K562 (cell line): ENCODE data around the gene ASPDH. TPM values are rescaled to one million over a fixed set of nuclear protein-coding genes. Genes with fewer than 3 reads are reported as not detected.
"Not testable (repeated sequence)": the region's sequence is repeated elsewhere in the genome, so short reads cannot be mapped to it uniquely, and the experiment has no call there.

Source experiments
- ATAC-seq: fragments of 200-7000 bp; cut with Tn5 transposase; 3 replicates; pipeline ENCODE4 v1.9.1; 2020; ENCODE audit warnings: moderate library complexity
- BruUV-seq: library from RNA; stranded (reverse); fragments of 400-500 nt; replicated peaks from 2 replicates; lab custom pipeline; 2021; lab: Mats Ljungman, UMichigan
- CTCF ChIA-PET: fragments of 300-600 bp; formaldehyde crosslinking; extraction: SDS; loops from one replicate; lab custom pipeline; 2021; ENCODE audit warnings: low intra/inter-chr PET ratio; lab: Yijun Ruan, JAX
- POLR2A ChIA-PET: fragments of 300-600, 350-650 bp; sonication (Branson Sonifier 250); formaldehyde crosslinking; extraction: SDS; loops from one replicate; lab custom pipeline; 2021; ENCODE audit warnings: antibody characterized with exemption, inconsistent platforms; lab: Yijun Ruan, JAX
- DNase-seq, 4 experiments: peaks; one replicate each; pipeline versions ENCODE4 v3.0.0 to v3.0.0-alpha.2; 2011 to 2018; ENCODE audit warnings: low spot score in 3 of 4, mixed read lengths in 3 of 4; ENCODE audit errors: extremely low read depth in 1 of 4
- FAIRE-seq: peaks from 2 replicates; lab custom pipeline; 2011; peaks lifted over from hg19 to GRCh38; lab: Jason Lieb, UNC
- H2AFZ ChIP-seq: 2 replicates; pipeline ENCODE4 v1.6.0; 2011; ENCODE audit warnings: low read depth, low read length, control low read depth, inconsistent platforms
- H3K27ac ChIP-seq: fragments of 200-600 bp; 3 replicates; pipeline ENCODE4 v1.8.0; 2011; ENCODE audit warnings: low read depth, mild to moderate bottlenecking, control low read depth, inconsistent platforms, low read length, moderate library complexity, mixed read lengths; ENCODE audit errors: extremely low read depth
- H3K27me3 ChIP-seq, 2 experiments: fragments of 300-600 bp in 1 of 2; 2 replicates in 1 of 2; 3 replicates in 1 of 2; pipeline versions ENCODE4 v1.6.0 to v1.8.0; 2011; ENCODE audit warnings: inconsistent platforms in 2 of 2, low read length in 2 of 2, mild to moderate bottlenecking in 1 of 2, mixed read lengths in 1 of 2, moderate library complexity in 1 of 2; ENCODE audit not compliant: control insufficient read depth in 2 of 2, insufficient read depth in 2 of 2
- H3K36me3 ChIP-seq: fragments of 300-600 bp; 3 replicates; pipeline ENCODE4 v1.8.0; 2011; ENCODE audit warnings: mild to moderate bottlenecking, low read length, inconsistent platforms; ENCODE audit not compliant: control insufficient read depth, insufficient read depth
- H3K4me1 ChIP-seq, 2 experiments: fragments of 200-600 bp in 1 of 2; replicated peaks in 1 of 2; 2 replicates in 1 of 2; 3 replicates in 1 of 2; pipeline versions ENCODE4 v1.5.1 to v1.8.0; 2011; ENCODE audit warnings: inconsistent platforms in 2 of 2, low read length in 2 of 2, mild to moderate bottlenecking in 1 of 2, mixed read lengths in 1 of 2, moderate library complexity in 1 of 2; ENCODE audit not compliant: control insufficient read depth in 2 of 2, insufficient read depth in 2 of 2
- H3K4me2 ChIP-seq: 2 replicates; pipeline ENCODE4 v1.6.1; 2011; ENCODE audit warnings: low read length, control low read depth, inconsistent platforms, mixed read lengths; ENCODE audit not compliant: insufficient read depth
- H3K4me3 ChIP-seq: fragments of 200-600 bp; sonication (generic), shearing (Covaris generic); 2 replicates; pipeline ENCODE4 v1.5.1; 2016; ENCODE audit warnings: control low read depth, inconsistent platforms
- H3K79me2 ChIP-seq: fragments of 200-600 bp; 3 replicates; pipeline ENCODE4 v1.8.0; 2011; ENCODE audit warnings: low read length, inconsistent platforms; ENCODE audit not compliant: control insufficient read depth, insufficient read depth
- H3K9ac ChIP-seq, 2 experiments: 2 replicates each; pipeline versions ENCODE4 v1.6.0 to v1.6.1; 2011; ENCODE audit warnings: low read depth in 2 of 2, low read length in 2 of 2, control low read depth in 1 of 2, inconsistent platforms in 1 of 2, mild to moderate bottlenecking in 1 of 2, mixed read lengths in 1 of 2; ENCODE audit not compliant: insufficient read depth in 1 of 2
- H3K9me1 ChIP-seq: one replicate; pipeline ENCODE4 v1.6.0; 2011; ENCODE audit warnings: inconsistent platforms, mild to moderate bottlenecking, low read length, moderate library complexity; ENCODE audit not compliant: control insufficient read depth, insufficient read depth
- H3K9me3 ChIP-seq: replicated peaks from 2 replicates; pipeline ENCODE4 v1.5.1; 2011; ENCODE audit warnings: low read depth, low read length, inconsistent platforms; ENCODE audit not compliant: control insufficient read depth, insufficient read depth
- H4K20me1 ChIP-seq: replicated peaks from 2 replicates; pipeline ENCODE4 v1.6.1; 2011; ENCODE audit warnings: low read length, inconsistent platforms, mixed read lengths; ENCODE audit not compliant: control insufficient read depth, insufficient read depth
- MEF2A ChIP-seq: IDR thresholded peaks from 2 replicates; pipeline ENCODE4 v1.6.1; 2011; ENCODE audit warnings: low read depth, mild to moderate bottlenecking, low read length, moderate library complexity; ENCODE audit not compliant: control insufficient read depth
- NR2C1 ChIP-seq, 2 experiments: fragments of 450-650 bp; IDR thresholded peaks; 2 replicates each; pipeline ENCODE4 v1.6.1; 2017; ENCODE audit warnings: mild to moderate bottlenecking in 2 of 2, antibody characterized with exemption in 1 of 2, inconsistent platforms in 1 of 2, missing compliant biosample characterization in 1 of 2, missing genetic modification characterization in 1 of 2
- ZNF121 ChIP-seq: sonication (generic); formaldehyde crosslinking; conservative IDR thresholded peaks from 2 replicates; pipeline ENCODE4 v1.8.0; 2022; ENCODE audit warnings: missing genetic modification reagents
- WGBS: fragments of 100-300 bp; shearing (Covaris generic); methylation state at CpG from one replicate; pipeline ENCODE4 v1.1.6; 2016; ENCODE audit warnings: low coverage, mixed read lengths; ENCODE audit not compliant: insufficient coverage; ENCODE audit errors: missing lambda C conversion rate; 5-methylcytosine and 5-hydroxymethylcytosine counted together
- in situ Hi-C: fragments of 300-500 bp; cut with MboI; formaldehyde crosslinking; loops from 4 replicates; pipeline ENCODE4 v1.15.0; 2018; ENCODE audit warnings: inconsistent platforms, mixed read lengths
- intact Hi-C: fragments of 100-400 bp; cut with micrococcal nuclease; formaldehyde crosslinking; loops from 2 replicates; pipeline ENCODE4 v1.14.2; 2022
- polyA plus RNA-seq, 8 experiments: library from polyadenylated mRNA; depleted of rRNA in 4 of 8; stranded (reverse) in 5 of 8; unstranded in 3 of 8; fragments of >200 nt; fragmentation: Nextera tagmentation in 2 of 8; fragmentation: Illumina TruSeq in 1 of 8; extraction: Ambion mirVana in 2 of 8; extraction: Trizol in 1 of 8; gene quantifications; 2 replicates each; pipeline versions ENCODE4 v1.2.1 to v1.2.3, GENCODE V29; 2011 to 2014; ENCODE audit warnings: inconsistent platforms in 1 of 8, missing spikeins in 1 of 8
- total RNA-seq, 7 experiments: library from RNA; depleted of rRNA in 6 of 7; stranded (reverse); fragments of >200 nt in 6 of 7; fragmentation: Illumina TruSeq in 2 of 7; extraction: Trizol in 2 of 7; gene quantifications; 2 replicates each; pipeline versions ENCODE4 v1.2.1 to v1.2.3, GENCODE V29; 2011 to 2021; ENCODE audit warnings: low replicate concordance in 1 of 7

Gene ASPDH
- total and polyA plus RNA-seq, 9 of the 15 experiments (the other 6 are each of a cell fraction or from before 2014, with no cell fraction given): not detected

DNA sequence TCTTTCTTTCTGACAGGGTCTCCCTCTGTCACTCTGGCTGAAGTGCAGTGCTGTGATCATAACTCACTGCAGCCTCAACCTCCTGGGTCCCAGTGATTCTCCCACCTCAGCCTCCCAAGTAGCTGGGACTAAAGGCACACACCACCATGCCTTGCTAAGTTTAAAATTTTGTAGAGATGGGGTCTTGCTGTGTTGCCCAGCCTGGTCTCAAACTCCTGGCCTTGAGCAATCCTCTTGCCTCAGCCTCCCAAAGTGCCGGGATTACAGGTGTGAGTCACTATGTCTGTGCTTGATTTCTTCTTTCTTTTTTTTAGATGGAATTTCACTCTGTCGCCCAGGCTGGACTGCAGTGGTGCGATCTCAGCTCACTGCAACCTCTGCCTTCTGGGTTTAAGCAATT is 14.3 kb upstream of the ASPDH start:
- ATAC-seq, H3K9me3 ChIP-seq, H3K36me3 ChIP-seq, H3K4me3 ChIP-seq, H3K79me2 ChIP-seq, BruUV-seq, H3K4me2 ChIP-seq: not testable (repeated sequence)
- TF ChIP-seq ZNF121 (CRISPR knock-in tag): peak; percentile 73
- TF ChIP-seq, all 486 proteins: peak for 1; not testable (repeated sequence) for 485
- intact Hi-C loops, H2AFZ ChIP-seq, POLR2A ChIA-PET, FAIRE-seq, in situ Hi-C loops, DNase-seq, CTCF ChIA-PET, H3K9me1 ChIP-seq, H3K27ac ChIP-seq, H4K20me1 ChIP-seq, H3K9ac ChIP-seq: not testable (repeated sequence)
- Histone ChIP-seq H3K4me1 (peaks cover 0 to 17% of the 10 kb centered on the region in 2 experiments; a peak in 3 of 5 replicates), H3K27me3 (peaks cover 3 to 22% of the 10 kb centered on the region in 2 experiments; a peak in 3 of 5 replicates)
- WGBS: 65% methylated on average over 3 of the region's 3 CpGs

DNA sequence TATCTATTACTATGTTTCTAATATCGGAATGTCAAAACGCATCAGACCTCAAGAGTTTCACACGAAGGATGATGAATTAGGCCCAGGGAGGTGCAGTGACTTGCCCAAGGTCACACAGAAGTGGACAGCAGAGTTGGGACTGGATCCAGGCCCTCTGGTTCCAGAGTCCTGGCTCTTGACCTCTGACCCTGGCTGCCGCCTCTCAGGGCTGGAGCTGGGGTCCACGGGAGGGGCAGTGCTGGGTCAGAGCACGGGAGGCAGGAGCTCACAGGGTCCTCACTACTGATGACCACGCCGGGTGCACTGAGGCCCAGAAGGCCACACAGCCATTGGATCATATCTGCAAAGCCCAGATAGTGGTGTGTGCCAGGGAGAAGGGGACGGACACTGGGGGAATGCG is 9.2 kb upstream of the ASPDH start:
- POLR2A ChIA-PET: no interaction called here
- intact Hi-C loops: no loop called here
- Histone ChIP-seq H3K9ac (peak overlapping the region in 1 of 2 experiments; percentile 35; a peak in 1 of 4 replicates), H2AFZ (no peak overlapping the region), H3K4me2 (no peak overlapping the region), H3K9me1 (no peaks in the 10 kb centered on the region), H3K9me3 (no peaks in the 10 kb centered on the region), H3K4me1 (peaks cover 0 to 14% of the 10 kb centered on the region in 2 experiments; a peak in 2 of 5 replicates), H3K36me3 (no peaks in the 10 kb centered on the region), H3K27ac (no peak overlapping the region), H3K79me2 (no peaks in the 10 kb centered on the region), H3K27me3 (no peaks in the 10 kb centered on the region; a peak in 1 of 5 replicates), H4K20me1 (no peaks in the 10 kb centered on the region), H3K4me3 (no peak overlapping the region)
- WGBS: 43% methylated on average over 9 of the region's 10 CpGs
- CTCF ChIA-PET: no interaction called here
- in situ Hi-C loops: no loop called here
- DNase-seq: no peak
- FAIRE-seq: no peak
- TF ChIP-seq MEF2A: no peak
- 0 out of 2 replicates have a peak, but pooled peaks have one; percentile 12 for TF ChIP-seq NR2C1 (IDR thresholded peaks at IDR 0.05)
- TF ChIP-seq NR2C1 (tag; IDR thresholded peaks at IDR 0.05): no peak
- no peak for ATAC-seq
- no TSS peak for BruUV-seq
